ENCODE results near the gene REC114.
"Not testable (repeated sequence)": the region's sequence is repeated elsewhere in the genome, so short reads cannot be mapped to it uniquely, and the experiment has no call there.

REC114 gene

DNA sequence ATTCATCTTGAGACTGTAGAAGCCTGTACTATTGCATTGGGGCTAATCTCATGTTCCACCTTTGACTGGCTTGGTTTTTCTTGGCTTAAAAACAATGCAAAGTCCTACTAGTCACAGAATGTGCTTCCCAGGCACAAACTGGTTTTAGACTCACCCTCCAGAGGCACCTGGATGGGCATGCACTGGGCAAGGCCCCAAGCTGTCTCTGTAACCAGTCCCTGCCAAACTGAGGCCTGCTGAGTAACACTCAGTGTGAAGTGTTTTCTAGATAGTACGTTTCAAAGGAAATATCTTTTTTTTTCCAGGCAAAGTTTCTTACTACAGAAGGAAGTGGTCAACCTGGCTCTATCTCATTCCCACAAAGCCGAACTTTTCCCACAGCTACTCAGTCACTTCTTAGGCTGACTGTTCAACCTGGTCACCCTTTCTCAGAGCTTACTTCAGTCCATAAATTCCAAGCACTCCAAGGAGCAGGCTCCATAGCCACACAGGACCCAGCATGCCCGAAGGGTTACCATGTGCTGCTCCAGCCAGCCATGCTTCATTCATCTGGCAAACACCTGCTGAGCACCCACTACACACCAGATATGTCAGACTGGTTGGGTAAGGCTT, 132.8 kb downstream of the REC114 start:
- DNase-seq (ENCODE audit: low read depth in 2 of 2), result no peak

DNA sequence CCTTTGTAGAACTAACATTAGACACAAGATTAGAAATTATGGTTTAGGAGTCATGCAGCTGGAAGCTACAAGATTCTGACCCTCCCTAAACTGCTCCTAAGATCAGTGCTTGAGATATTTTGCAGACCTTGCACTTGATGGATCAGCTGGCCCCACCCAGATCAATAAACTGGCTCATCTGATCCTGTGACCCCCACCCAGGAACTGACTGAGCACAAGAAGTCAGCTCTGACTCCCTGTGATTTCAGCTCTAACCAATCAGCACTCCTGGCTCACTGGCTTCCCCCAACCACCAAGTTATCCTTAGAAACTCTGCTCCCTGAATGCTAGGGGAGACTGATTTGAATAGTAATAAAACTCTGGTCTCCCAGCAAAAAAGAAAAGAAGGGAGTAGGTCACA, 134.6 kb downstream of the REC114 start:
- not testable (repeated sequence) for DNase-seq (ENCODE audit: low read depth in 2 of 2)

- DNase-seq (ENCODE audit: low read depth in 2 of 2), result no peak
Measured at GRCh38 chr15:73578026-73578425, 135.1 kb downstream of the REC114 start.

- DNase-seq (ENCODE audit: low read depth in 2 of 2), result no peak
Measured at GRCh38 chr15:73582851-73583379, 140.0 kb downstream of the REC114 start.

DNA sequence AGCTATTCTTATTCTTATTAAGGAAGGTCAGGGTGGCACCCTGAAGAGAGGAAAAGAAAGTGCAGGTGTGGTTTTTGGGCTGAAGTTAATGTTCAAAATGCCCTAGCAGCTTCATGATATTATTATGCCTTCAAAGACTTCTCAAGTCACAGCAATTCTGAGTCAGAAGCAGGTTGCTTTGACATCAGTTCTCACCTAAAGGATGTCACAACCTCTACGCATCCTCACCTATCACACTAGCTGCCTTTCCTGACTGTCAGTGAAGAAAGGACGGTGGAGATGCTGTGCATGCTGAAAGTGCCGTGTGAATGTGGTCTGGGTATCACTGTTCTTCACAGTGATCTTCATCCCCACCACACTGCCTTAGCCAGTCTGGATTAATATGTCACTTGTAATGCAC, 140.6 kb downstream of the REC114 start:
- no peak for DNase-seq (ENCODE audit: low read depth in 2 of 2)

DNA sequence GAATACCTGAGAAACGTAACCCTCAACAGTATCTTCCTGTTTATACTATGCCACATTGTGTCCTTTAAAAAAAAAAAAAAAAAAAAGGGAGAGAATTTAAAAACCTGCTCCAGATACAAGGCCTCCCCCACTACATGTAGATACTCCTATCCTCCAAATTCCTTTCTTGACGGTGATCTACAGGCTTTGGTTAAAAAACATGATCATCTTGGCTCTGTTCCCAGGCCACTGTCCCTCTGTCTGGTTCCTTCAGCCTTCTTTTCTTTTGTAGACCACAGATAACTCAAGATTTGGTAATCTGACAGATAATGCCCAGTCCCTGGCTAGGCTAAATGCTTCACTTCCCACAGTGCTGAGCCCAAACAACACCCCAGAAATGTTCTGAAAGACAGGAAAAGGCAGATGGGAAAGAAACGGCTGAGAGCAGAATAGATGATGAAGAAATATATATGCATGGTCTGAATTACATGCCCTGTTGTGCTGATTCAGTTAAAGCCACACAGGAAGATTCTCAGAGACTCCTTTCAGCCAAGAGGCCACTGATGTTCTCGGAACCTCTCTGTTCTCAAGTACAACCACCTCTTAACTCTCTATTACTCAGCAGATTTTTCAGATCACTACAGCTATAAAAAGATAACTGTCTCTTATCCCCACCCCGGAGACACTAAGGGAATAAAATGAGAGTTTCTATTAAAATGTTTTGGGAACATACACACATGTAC, 141.9 kb downstream of the REC114 start:
- DNase-seq (ENCODE audit: low read depth in 2 of 2), result no peak

DNA sequence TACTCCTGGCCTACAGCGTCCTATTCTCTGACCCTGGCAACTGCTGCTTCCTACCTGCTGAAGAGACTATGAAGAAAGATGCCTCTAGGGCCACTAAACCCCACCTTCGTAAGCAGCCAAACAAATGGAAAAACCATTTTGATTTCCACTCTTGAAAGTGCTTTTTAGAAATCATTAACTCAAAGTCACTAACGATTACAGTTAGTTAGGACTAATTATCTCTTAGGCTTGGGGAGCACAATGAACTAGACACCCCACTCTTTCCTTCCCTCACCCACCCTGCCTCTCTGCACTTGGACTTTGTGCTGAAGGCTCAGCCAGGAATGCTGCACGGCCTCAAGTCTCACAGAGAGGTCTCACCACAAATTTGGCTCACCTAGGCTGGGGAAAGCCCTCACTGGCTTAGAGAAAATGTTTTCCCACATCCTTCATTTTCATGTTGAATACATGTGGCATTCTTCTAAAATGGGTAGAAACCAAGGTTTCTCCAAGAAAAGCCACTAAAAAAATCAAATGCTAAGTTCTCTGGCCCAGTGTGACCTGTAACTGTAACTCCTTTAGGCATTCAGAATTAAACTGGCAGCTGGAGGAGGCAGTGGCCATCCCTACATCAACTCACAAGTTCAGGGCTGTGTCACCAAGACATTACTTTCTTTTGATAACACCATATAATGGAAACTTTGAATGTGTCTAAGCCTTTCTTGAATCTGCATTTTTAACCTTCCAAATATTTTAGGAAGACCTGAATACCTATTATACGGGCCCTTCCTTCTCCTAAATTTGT, 143.1 kb downstream of the REC114 start:
- DNase-seq (ENCODE audit: low read depth in 2 of 2), result no peak

- no peak for DNase-seq (ENCODE audit: low read depth in 2 of 2)
Measured at GRCh38 chr15:73589766-73590165, 146.8 kb downstream of the REC114 start.

DNA sequence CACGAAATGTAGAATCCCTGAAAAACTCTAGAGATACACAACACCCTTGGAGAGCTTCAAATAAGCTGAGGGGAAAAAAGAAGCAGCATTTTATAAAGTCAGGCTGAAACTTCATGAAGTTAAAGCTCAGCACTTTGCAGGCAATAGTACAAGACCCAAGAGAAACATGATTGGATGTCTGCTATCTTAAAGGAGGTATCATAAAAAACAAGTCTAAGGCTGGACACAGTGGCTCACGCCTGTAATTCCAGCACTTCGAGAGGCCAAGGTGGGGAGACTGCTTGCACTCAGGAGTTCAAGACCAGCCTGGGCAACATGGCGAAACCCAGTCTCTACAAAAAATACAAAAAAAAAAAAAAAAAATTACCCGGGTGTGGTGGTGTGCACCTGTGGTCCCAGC, 147.3 kb downstream of the REC114 start:
- no peak for DNase-seq (ENCODE audit: low read depth in 2 of 2)

GRCh38 chr15:73593304-73594074, 150.5 kb downstream of the REC114 start:
- no peak for DNase-seq (ENCODE audit: low read depth in 2 of 2)

GRCh38 chr15:73594109-73594508, 151.1 kb downstream of the REC114 start:
- DNase-seq (ENCODE audit: low read depth in 2 of 2), result no peak

DNA sequence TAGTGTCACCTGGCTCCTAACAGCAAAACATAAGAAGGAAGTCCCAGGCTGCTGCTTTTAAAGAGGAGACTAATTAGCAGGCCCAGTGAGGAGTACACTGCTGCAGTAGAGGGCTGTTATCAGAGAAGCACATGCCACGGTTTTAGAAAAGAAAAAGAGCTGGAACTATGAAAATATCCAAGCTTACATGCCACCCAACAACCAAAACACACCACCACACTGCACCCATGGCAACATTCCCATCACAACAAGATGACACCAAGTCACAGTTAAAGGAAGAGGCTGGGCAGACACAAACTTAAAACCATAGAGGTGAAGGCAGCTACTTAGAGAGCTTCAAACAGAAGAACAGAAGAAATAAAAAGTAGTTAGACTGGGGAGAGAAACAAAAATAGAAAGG, 153.2 kb downstream of the REC114 start:
- DNase-seq (ENCODE audit: low read depth in 2 of 2), result no peak

GRCh38 chr15:73597036-73597638, 154.2 kb downstream of the REC114 start:
- DNase-seq (ENCODE audit: low read depth in 2 of 2), result no peak

DNA sequence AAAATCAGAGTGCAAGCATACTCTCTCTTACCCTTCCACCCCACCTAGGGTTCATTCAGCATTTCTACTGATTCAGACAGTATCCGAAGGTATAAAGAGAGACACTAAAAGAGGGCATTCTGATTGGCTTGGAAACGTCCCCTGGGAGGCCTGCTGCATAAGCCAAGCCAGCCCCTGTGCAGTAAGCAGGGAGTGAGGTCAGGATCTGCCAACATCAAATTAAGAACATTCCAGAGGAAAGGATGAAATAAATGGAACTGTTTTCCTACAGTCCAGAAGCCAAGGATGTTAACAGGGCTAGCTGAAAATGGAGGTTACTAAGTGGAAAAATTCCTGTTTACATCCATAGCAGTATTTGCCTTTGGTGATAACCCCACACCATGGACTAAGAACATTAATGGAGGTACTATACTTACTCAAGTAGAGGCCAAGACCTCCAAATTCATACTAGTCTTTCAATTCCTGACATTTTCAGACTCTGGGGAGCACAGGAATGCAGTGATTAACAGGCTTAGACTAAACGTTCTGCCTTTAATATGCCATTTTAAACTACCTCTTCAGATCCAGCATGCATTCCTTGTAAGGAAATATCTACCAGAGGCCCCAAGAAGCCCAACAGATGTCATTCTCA, 155.7 kb downstream of the REC114 start:
- no peak for DNase-seq (ENCODE audit: low read depth in 2 of 2)

- no peak for DNase-seq (ENCODE audit: low read depth in 2 of 2)
Measured at GRCh38 chr15:73599934-73600333, 157.0 kb downstream of the REC114 start.

DNA sequence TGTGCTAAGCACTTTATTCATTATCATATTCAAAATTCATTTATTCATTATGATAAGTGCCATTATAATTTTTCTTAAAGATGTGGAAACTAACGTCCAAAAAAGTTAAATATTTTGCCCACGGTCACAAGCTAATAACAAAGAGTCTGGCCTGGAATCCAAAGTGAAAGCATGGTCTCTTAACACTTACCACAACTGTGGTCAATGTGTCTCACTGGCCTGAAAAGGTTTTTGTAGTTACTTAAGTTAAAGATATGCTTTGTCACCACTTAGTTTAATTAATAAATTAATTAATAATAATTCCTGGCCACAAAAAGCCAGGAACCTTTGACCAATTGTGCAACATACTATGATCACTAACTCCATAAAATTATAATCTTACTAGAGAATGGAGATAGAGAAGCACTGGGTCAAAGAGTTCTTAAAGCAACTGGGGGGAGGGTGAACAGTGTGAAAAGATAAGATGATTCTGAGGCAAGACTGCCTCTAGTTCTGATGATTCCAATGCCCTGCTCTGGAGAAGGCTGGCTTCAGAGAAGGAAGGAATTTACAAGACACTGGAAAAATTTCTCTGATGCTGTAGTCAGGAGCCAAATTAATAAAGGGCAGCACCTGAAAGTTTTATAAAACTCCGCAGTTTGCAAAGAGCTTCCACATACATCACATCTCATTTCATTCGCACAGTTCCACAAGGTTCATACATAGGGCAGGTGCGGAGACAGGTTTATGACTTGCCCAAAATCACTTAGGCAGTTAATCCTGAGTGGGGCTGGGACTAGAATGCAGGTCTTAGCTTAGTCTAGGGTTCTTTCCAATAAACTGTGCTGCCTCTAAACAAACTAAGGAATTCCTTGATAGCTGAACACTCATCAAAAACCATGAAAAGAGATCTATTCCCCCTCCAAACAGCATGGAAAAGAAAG, 157.7 kb downstream of the REC114 start:
- no peak for DNase-seq (ENCODE audit: low read depth in 2 of 2)

DNA sequence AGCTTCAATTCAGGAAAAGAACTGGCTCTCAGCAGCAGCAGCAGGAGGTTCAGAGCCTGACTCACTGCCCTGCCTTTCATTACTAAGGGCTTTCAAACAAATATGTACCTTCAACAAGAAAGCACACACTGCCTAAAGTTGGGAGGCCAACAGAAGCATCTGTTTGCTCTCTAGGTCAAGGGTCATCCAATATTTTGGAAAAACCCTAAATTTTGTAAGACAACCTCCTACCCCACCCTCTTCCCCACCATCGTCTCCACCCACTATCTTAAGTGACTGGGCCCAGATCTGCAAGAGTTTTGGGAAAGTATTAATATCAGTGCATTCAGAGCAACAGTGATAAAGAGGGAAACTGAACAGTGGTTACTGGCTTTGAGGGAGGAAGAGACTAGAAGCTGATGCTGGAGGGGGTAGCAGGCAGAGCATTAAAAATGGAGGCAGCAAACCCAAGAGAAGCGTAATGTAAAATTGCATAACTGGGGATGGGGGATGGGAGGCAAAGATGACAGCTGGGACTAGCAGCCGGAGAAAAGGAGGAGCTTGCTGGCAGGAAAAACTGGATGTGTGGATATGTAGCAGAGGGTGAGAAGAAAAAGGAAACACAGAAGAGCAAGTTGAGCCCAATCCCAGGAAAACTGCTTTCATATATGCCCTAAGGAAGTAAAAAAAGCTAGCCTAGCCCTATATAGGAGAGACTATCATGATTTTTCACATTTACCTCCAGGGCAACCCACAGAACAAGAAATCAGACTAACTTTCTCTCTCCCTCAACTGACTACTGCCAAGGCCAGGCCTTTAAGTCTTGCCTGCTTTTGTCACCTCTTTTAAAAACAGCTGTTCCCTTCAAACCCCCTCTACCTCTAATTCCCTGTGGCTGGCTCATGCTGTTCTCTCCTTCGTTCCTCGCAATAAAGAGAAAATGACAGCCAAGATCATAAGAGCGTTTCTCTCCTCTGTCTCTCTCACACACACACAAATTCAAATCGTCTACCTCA, 158.8 kb downstream of the REC114 start:
- DNase-seq (ENCODE audit: low read depth in 2 of 2), result no peak

- DNase-seq (ENCODE audit: low read depth in 2 of 2), result no peak
Measured at GRCh38 chr15:73602446-73602843, 159.5 kb downstream of the REC114 start.

DNA sequence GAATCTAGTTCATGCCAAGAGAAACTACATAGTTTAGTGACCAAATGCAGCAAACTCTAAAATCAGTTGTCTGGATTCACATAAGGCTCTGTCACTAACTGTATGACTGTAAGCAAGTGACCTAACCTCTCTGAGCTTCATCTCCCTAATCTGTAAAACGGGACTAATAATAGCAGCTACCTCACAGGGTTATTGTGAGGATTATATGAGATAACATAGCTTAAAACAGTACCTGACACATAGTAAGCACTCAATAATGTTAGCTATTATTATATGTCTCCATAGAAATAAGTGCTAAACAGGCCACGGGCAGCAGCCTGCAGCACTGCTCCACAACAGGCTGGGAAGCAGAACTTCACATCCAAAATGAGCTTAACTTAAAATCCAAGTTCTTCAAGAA, 160.0 kb downstream of the REC114 start:
- no peak for DNase-seq (ENCODE audit: low read depth in 2 of 2)

Data from stimulated activated CD8-positive, alpha-beta memory T cell treated with anti-CD3 and anti-CD28 coated beads, Interleukin-7, amount 100 ng/mL, for 4 hours (primary cell).